ENCODE data around the gene RUNX2. TPM values are rescaled to one million over a fixed set of nuclear protein-coding genes. Genes with fewer than 3 reads are reported as not detected.

The RUNX2 gene
- total and polyA plus RNA-seq, 9 of the 15 experiments (the other 6 are each of a cell fraction or from before 2014, with no cell fraction given): 0.29 to 1.00 (median 0.43) TPM

DNA sequence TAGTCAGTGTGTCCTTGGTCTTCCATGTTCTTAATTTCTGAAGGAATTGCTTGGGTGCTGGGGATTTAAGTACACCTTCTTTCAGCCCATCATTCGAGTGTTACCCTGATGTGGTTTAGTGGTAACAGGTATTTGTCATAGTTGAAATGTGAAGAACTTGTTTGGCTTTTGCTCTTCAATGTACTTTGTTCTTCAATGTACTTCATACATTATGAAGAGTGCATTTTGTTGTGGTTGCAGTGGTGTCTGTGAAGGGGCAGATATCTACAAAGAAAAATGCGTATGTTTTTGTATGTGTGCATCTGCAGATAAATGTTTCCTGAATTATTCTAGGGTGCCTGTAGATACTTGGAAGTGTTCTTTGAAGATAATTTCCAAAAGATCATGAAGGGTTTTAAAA, 160.8 kb downstream of the RUNX2 start (continued):
- TF ChIP-seq, protein P1, sequence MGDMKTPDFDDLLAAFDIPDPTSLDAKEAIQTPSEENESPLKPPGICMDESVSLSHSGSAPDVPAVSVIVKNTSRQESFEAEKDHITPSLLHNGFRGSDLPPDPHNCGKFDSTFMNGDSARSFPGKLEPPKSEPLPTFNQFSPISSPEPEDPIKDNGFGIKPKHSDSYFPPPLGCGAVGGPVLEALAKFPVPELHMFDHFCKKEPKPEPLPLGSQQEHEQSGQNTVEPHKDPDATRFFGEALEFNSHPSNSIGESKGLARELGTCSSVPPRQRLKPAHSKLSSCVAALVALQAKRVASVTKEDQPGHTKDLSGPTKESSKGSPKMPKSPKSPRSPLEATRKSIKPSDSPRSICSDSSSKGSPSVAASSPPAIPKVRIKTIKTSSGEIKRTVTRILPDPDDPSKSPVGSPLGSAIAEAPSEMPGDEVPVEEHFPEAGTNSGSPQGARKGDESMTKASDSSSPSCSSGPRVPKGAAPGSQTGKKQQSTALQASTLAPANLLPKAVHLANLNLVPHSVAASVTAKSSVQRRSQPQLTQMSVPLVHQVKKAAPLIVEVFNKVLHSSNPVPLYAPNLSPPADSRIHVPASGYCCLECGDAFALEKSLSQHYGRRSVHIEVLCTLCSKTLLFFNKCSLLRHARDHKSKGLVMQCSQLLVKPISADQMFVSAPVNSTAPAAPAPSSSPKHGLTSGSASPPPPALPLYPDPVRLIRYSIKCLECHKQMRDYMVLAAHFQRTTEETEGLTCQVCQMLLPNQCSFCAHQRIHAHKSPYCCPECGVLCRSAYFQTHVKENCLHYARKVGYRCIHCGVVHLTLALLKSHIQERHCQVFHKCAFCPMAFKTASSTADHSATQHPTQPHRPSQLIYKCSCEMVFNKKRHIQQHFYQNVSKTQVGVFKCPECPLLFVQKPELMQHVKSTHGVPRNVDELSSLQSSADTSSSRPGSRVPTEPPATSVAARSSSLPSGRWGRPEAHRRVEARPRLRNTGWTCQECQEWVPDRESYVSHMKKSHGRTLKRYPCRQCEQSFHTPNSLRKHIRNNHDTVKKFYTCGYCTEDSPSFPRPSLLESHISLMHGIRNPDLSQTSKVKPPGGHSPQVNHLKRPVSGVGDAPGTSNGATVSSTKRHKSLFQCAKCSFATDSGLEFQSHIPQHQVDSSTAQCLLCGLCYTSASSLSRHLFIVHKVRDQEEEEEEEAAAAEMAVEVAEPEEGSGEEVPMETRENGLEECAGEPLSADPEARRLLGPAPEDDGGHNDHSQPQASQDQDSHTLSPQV (IDR thresholded peaks at IDR 0.05): no peak

DNA sequence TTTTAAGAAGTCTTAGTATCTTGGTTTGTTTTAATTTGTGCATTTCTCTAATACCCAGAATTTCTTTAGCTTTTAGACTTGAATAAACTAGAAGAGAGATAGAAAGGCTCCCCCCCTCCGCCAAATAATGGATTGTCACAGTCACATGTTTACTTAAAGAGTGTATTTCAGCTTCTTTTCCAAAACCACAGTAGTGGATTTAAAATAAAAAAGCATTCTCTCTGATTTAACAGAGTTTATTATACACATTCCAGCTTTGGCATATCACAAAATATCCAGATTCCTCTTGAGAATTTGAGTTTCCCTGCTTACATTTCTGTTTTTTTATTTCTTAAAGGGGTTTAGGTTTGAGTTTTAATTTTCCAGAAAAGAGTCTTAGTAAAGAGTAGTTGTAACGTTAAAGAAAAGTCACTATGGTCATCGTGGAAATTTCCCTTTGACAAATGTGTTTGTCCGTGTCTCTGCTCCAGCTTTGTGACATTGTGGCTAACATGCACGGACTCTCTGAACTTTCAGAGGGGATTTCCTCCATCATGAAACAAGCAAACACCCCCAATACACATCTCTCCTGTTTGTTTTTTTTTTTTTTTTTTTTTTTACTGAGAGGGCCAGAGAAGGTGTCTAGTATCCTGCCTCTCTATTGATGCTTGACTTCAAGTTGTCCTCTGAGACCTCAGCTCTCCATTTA, 163.1 kb downstream of the RUNX2 start:
- Histone ChIP-seq H3K27me3 (ENCODE audit: control insufficient read depth in 2 of 2, insufficient read depth in 2 of 2, low read length in 2 of 2) (no peaks in the 10 kb centered on the region), H3K9ac (ENCODE audit: insufficient read depth in 1 of 2, low read depth in 2 of 2, low read length in 2 of 2) (no peak overlapping the region), H3K27ac (ENCODE audit: extremely low read depth, low read depth, low read length) (no peak overlapping the region), H3K4me2 (ENCODE audit: insufficient read depth, low read length) (no peak overlapping the region), H3K36me3 (ENCODE audit: control insufficient read depth, insufficient read depth, low read length) (no peaks in the 10 kb centered on the region), H3K79me2 (ENCODE audit: control insufficient read depth, insufficient read depth, low read length) (no peaks in the 10 kb centered on the region), H3K4me3 (no peak overlapping the region), H4K20me1 (replicated peaks; ENCODE audit: control insufficient read depth, insufficient read depth, low read length) (no peaks in the 10 kb centered on the region), H3K4me1 (replicated peaks in 1 of 2; ENCODE audit: control insufficient read depth in 2 of 2, insufficient read depth in 2 of 2, low read length in 2 of 2) (peaks cover 0 to 5% of the 10 kb centered on the region in 2 experiments; a peak in 1 of 5 replicates), H2AFZ (ENCODE audit: low read depth, low read length) (no peak overlapping the region), H3K9me3 (replicated peaks; ENCODE audit: control insufficient read depth, insufficient read depth, low read depth, low read length) (no peaks in the 10 kb centered on the region), H3K9me1 (ENCODE audit: control insufficient read depth, insufficient read depth, low read length) (no peaks in the 10 kb centered on the region)
- FAIRE-seq: no peak
- in situ Hi-C loops (cut with MboI): no loop called here
- no peak for ATAC-seq
- DNase-seq (ENCODE audit: extremely low read depth in 1 of 4, low spot score in 3 of 4): no peak
- ChIA-PET CTCF (ENCODE audit: low intra/inter-chr PET ratio) (no interaction called here), POLR2A (interaction anchor here (0.6 to 2.2 kb wide), 6 partner anchors 10 to 668 kb away, joined by 3 to 5 read pairs (median 3); no protein-coding TSS in a partner anchor)
- BruUV-seq (replicated peaks): no TSS peak
- 28% methylated on average over 5 of the region's 5 CpGs for WGBS (ENCODE audit: insufficient coverage, low coverage, missing lambda C conversion rate)
- intact Hi-C loops (cut with micrococcal nuclease): no loop called here
- TF ChIP-seq HEY1 (CRISPR knock-in tag; IDR thresholded peaks at IDR 0.05; ENCODE audit: borderline replicate concordance) (no peak), RCOR1 (IDR thresholded peaks at IDR 0.05; ENCODE audit: borderline replicate concordance in 1 of 2, low read depth in 2 of 2, low read length in 2 of 2) (no peak), GABPA (tag; conservative IDR thresholded peaks at IDR 0.05; ENCODE audit: low read depth) (no peak), POLR3A (IDR thresholded peaks at IDR 0.05; ENCODE audit: borderline replicate concordance, extremely low read depth, insufficient read depth, insufficient read length) (no peak)
- TF ChIP-seq, protein P2, sequence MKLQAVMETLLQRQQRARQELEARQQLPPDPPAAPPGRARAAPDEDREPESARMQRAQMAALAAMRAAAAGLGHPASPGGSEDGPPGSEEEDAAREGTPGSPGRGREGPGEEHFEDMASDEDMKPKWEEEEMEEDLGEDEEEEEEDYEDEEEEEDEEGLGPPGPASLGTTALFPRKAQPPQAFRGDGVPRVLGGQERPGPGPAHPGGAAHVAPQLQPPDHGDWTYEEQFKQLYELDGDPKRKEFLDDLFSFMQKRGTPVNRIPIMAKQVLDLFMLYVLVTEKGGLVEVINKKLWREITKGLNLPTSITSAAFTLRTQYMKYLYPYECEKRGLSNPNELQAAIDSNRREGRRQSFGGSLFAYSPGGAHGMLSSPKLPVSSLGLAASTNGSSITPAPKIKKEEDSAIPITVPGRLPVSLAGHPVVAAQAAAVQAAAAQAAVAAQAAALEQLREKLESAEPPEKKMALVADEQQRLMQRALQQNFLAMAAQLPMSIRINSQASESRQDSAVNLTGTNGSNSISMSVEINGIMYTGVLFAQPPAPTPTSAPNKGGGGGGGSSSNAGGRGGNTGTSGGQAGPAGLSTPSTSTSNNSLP (IDR thresholded peaks at IDR 0.05; ENCODE audit: borderline replicate concordance, low read depth, low read length): no peak
- TF ChIP-seq, protein P3, sequence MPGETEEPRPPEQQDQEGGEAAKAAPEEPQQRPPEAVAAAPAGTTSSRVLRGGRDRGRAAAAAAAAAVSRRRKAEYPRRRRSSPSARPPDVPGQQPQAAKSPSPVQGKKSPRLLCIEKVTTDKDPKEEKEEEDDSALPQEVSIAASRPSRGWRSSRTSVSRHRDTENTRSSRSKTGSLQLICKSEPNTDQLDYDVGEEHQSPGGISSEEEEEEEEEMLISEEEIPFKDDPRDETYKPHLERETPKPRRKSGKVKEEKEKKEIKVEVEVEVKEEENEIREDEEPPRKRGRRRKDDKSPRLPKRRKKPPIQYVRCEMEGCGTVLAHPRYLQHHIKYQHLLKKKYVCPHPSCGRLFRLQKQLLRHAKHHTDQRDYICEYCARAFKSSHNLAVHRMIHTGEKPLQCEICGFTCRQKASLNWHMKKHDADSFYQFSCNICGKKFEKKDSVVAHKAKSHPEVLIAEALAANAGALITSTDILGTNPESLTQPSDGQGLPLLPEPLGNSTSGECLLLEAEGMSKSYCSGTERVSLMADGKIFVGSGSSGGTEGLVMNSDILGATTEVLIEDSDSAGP (CRISPR knock-in tag; IDR thresholded peaks at IDR 0.05): no peak
- TF ChIP-seq, protein P4, sequence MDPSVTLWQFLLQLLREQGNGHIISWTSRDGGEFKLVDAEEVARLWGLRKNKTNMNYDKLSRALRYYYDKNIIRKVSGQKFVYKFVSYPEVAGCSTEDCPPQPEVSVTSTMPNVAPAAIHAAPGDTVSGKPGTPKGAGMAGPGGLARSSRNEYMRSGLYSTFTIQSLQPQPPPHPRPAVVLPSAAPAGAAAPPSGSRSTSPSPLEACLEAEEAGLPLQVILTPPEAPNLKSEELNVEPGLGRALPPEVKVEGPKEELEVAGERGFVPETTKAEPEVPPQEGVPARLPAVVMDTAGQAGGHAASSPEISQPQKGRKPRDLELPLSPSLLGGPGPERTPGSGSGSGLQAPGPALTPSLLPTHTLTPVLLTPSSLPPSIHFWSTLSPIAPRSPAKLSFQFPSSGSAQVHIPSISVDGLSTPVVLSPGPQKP (CRISPR knock-in tag; IDR thresholded peaks at IDR 0.05): no peak

Data from K562 (cell line).